Esophagus (tissue), 2 donors: Measurements from ENCODE around the gene ROM1. TPM values are rescaled to one million over a fixed set of nuclear protein-coding genes. Genes with fewer than 3 reads are reported as not detected.
"Not testable (repeated sequence)": the region's sequence is repeated elsewhere in the genome, so short reads cannot be mapped to it uniquely, and the experiment has no call there.

Experiments
- H3K27ac ChIP-seq, 2 donors: one replicate each; pipeline ENCODE4 v1.5.1; 2013; ENCODE audit warnings: low read depth in 2 of 2, mild to moderate bottlenecking in 2 of 2, inconsistent platforms in 1 of 2, low read length in 1 of 2, moderate library complexity in 1 of 2
- H3K27me3 ChIP-seq, 2 donors: one replicate each; pipeline ENCODE4 v1.6.1; 2013; ENCODE audit warnings: low read length in 2 of 2, control low read depth in 1 of 2, mild to moderate bottlenecking in 1 of 2; ENCODE audit not compliant: insufficient read depth in 2 of 2, control insufficient read depth in 1 of 2
- H3K36me3 ChIP-seq, 2 donors: one replicate each; pipeline ENCODE4 v1.6.1; 2013; ENCODE audit warnings: low read length in 1 of 2; ENCODE audit not compliant: control insufficient read depth in 2 of 2, insufficient read depth in 2 of 2
- H3K4me1 ChIP-seq, 2 donors: one replicate each; pipeline ENCODE4 v1.6.1; 2013; ENCODE audit warnings: low read length in 1 of 2; ENCODE audit not compliant: control insufficient read depth in 2 of 2, insufficient read depth in 2 of 2
- H3K4me3 ChIP-seq, 2 donors: one replicate each; pipeline ENCODE4 v1.5.1; 2013; ENCODE audit warnings: low read length in 2 of 2, mild to moderate bottlenecking in 2 of 2, low read depth in 1 of 2, moderate library complexity in 1 of 2
- H3K9me3 ChIP-seq, 2 donors: one replicate each; pipeline ENCODE4 v1.6.1; 2013; ENCODE audit warnings: mild to moderate bottlenecking in 2 of 2, low read depth in 1 of 2, low read length in 1 of 2, moderate library complexity in 1 of 2; ENCODE audit not compliant: control insufficient read depth in 2 of 2, insufficient read depth in 1 of 2
- WGBS, 2 donors: extraction: QIAGEN DNeasy Blood & Tissue Kit; methylation state at CpG; one replicate each; pipeline ENCODE4 v1.1.7; 2013; 5-methylcytosine and 5-hydroxymethylcytosine counted together
- polyA plus RNA-seq, 2 donors: library from polyadenylated mRNA; stranded (reverse); fragments of 200-250 nt; gene quantifications; one replicate each; pipeline ENCODE4 v1.2.3, GENCODE V29; 2013
- donor health status: healthy with polysubstance abuse.
- donor health status: Bipolar disorder and iron deficiency.

ROM1 gene, protein sequence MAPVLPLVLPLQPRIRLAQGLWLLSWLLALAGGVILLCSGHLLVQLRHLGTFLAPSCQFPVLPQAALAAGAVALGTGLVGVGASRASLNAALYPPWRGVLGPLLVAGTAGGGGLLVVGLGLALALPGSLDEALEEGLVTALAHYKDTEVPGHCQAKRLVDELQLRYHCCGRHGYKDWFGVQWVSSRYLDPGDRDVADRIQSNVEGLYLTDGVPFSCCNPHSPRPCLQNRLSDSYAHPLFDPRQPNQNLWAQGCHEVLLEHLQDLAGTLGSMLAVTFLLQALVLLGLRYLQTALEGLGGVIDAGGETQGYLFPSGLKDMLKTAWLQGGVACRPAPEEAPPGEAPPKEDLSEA
- 10 to 100 TPM in 1 of 2 donors, 1 to 10 TPM in 1; 7.4 to 10.5 TPM for polyA plus RNA-seq

DNA sequence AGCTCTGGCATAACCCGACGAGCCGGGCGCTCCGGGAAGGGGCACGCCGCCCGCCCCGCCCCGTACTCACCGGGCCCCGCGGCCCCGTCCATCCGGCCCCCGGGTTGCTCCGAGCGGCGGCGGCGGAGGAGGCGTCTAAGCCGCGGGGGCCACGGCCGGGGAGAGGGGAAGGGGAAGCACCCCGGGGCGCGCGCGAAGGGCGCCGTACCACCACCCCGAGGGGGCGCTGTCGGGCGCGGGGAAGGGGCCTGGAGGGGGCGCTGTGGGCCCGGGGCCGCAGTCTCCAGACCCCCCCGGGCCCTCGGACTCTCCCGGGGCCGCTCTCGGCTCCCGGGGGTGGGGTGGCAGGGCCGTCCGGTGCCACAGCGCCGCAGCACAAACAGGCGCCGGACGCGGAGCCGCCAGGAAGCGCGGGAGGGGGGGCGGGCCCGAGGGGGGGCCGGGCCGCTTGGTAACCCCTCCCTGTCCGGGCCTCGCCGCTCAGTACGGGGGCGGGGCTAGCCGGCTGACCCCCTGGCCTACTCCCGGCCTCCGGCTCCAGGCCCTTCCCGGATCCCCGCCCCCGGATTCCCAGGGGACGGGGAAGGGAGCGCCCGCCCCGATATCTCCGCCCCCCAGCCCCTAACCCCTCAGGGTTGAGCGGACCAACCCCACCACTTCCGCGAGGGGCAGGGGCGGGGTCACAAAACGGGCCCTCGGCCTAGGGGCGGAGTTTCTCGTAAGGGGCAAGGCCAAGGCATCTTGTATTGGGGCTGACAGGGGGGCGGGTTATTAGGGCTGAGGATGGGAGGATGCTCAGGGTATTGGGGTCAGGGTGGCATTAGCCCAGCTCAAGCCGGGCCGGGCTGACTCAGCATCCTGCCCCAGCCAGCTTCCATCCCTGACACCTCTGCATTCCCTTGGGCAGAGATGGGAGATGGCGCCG is at the start of gene ROM1, which contains the start of gene EML3:
ROM1 (plus strand) TSS at position 892 of the 925 bp plus-strand sequence; CDS start at position 917, 25 bp downstream.
EML3 (minus strand) TSS at position 410 of the 925 bp plus-strand sequence; CDS start at position 92, 318 bp downstream.
- Histone ChIP-seq H3K36me3 (peaks cover 0 to 30% of the 10 kb centered on the region in 2 donors), H3K27ac (peak within 1 kb of the TSS; percentile 88 to 97), H3K27me3 (no peaks in the 10 kb centered on the region), H3K9me3 (no peaks in the 10 kb centered on the region), H3K4me1 (peaks cover 7 to 17% of the 10 kb centered on the region in 2 donors), H3K4me3 (peak within 1 kb of the TSS; percentile 74 to 75)
- 1 to 2% methylated on average over 62 to 91 of the region's 91 CpGs for whole genome bisulfite sequencing, 2 donors

DNA sequence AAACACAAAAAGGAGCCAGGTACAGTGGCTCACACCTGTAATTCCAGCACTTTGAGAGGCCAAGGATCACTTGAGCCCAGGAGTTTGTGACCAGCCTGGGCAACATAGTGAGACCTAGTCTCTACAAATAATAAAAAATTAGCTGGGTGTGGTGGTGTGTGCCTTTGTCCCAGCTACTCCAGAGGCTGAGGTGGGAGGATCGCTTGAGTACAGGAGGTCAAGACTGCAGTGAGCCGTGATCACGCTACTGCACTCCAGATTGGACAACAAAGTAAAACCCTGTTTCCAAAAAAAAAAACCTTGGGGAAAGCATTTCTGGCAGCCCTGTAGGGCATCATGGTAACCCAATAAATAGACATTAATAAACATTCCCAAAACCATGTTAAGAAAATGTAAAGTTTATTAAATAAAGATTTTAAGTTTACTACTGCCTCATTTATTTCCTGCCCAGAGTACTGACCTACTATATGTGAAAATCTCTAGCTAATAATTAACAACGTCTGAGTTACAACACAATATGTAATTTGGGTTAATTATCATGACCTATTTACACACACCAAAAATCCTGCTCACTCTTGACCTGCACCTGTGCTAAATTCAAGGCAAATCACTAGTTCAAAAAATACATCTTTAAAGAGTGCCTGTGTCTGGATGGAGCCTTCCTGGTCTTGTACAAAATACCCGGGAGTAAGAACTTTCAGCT is 47.8 kb upstream of the ROM1 start:
- peaks cover 3 to 18% of the 10 kb centered on the region in 2 donors for H3K36me3 ChIP-seq

DNA sequence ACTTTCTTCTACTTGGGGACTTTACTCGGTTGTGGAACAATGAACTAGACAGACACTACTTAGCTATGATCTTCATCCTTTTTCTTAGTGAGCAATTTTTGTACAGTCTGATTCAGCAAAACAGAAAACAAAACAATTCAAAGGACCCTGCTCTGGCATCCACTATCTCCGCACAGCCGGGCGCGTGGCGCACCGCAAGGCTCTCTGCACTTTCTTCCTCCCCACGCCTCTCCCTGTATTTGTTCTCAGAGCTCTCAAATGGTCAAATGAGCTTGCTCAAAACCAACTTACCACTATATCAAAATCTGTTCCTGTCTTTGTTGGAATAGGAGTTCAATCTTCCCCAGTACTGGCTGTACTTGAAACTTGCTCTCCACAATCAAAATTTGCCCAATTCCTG is 46.8 kb upstream of the ROM1 start:
- H3K4me3 ChIP-seq, result no peak overlapping the region
- no peak overlapping the region for H3K27ac ChIP-seq
- H3K36me3 ChIP-seq, result peaks cover 3 to 28% of the 10 kb centered on the region in 2 donors
- 88 to 91% methylated on average over 8 of the region's 8 CpGs for WGBS, 2 donors
- H3K4me1 ChIP-seq, result no peaks in the 10 kb centered on the region
- H3K27me3 ChIP-seq, result no peaks in the 10 kb centered on the region
- no peaks in the 10 kb centered on the region for H3K9me3 ChIP-seq

More for the DNA sequence above, 47.8 kb upstream of the ROM1 start:
- Histone ChIP-seq H3K27ac (no peak overlapping the region), H3K27me3 (no peaks in the 10 kb centered on the region), H3K9me3 (no peaks in the 10 kb centered on the region), H3K4me3 (no peak overlapping the region), H3K4me1 (no peaks in the 10 kb centered on the region)
- WGBS, 2 donors, result 66 to 69% methylated on average over 5 of the region's 5 CpGs

DNA sequence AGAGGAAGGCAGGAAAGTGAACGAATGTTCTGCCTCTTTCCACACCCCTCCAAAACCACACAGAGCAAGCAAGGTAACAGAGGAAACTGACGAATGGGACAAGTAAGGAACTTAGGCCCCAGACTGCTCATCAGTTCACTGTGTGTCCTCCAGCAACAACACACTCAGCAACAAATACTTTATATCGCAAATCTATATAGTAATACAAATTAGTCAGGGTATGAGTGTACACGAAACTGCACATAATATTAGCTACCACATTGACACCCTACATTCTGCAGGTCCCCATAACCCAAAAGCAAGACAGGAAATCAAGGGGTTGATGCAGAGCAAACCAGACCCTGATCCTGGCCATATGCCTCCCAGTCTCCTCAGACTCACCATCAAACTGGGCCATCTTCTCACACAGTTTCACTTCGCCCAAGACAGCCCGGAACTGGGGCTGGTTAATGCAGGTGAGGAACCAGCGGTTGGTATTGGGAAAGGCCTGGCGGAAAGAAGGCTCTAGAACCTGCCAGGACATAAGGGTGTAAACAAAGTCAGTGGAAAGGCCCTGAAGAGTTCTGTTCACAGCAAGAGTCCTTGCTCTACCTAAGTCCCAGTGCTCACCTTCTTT is 45.9 kb upstream of the ROM1 start:
- Histone ChIP-seq H3K4me3 (no peak overlapping the region), H3K27ac (no peak overlapping the region), H3K4me1 (no peaks in the 10 kb centered on the region), H3K27me3 (no peaks in the 10 kb centered on the region), H3K36me3 (peaks cover 3 to 31% of the 10 kb centered on the region in 2 donors), H3K9me3 (no peaks in the 10 kb centered on the region)
- 78 to 79% methylated on average over 8 of the region's 8 CpGs for WGBS, 2 donors

DNA sequence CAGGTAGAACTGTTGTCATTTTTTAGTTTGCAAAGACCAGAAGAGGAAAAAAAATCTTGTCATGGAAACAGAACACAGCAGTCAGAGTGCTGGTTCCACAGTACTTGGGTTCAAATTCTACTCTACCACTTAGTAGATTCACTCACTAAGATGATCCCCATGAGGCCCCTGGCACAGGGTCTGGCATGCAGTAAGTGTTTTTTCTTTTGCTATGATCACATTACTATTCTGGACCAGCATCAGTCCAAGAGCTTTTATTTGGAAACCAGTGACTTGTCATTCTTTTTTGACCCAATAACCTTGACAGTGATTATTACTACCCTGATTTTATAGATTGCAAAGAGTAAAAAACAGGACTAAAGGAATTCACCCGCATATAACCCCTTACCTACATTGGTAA is 43.4 kb upstream of the ROM1 start:
- Histone ChIP-seq H3K4me3 (no peak overlapping the region), H3K4me1 (no peaks in the 10 kb centered on the region), H3K36me3 (peaks cover 3 to 30% of the 10 kb centered on the region in 2 donors), H3K27me3 (no peaks in the 10 kb centered on the region), H3K27ac (no peak overlapping the region), H3K9me3 (no peaks in the 10 kb centered on the region)
- 75 to 85% methylated on average over 1 of the region's 1 CpG for WGBS, 2 donors

DNA sequence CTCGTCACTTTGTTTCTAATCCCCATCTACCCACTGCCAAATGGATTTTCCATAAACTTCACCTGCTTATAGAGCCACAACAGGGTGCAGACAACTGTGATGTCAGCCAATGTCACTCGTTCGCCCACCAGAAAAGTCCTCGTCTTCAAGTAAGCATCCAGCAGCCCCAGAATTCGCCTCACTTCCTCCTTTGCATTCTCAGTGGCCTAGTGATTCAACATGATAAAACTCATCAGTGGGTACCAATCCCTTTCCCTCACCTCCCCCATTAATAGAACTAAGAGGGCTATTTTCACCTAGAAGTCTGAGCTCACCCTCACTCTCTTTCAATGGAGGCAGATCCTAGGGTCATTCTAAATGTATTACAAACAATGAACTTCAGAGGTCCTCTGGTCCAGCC is 42.2 kb upstream of the ROM1 start:
- not testable (repeated sequence) for H3K4me1 ChIP-seq, H3K9me3 ChIP-seq, H3K27me3 ChIP-seq, H3K27ac ChIP-seq, H3K4me3 ChIP-seq
- peaks cover 3 to 26% of the 10 kb centered on the region in 2 donors for H3K36me3 ChIP-seq
- 91 to 92% methylated on average over 5 of the region's 5 CpGs for WGBS, 2 donors

DNA sequence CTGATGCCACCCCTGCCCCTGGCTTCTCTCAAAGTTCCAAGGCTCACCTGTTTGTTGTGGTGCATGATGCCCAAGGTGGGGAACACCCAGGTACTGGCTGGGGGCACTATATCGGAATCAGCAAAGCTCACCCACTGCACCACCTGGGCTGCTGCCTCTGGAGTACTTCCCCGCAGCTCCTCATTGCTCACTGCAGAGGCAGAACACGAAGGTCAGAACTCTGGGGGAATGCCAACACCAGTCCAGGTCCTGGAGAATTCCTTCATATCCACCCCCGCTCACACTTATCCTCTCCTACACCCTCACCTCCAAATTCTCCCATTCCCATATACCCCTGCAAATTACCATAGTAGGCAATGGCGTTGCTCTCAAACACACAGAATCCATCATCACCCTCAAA is 41.6 kb upstream of the ROM1 start:
- not testable (repeated sequence) for H3K9me3 ChIP-seq, H3K4me1 ChIP-seq, H3K27me3 ChIP-seq, H3K4me3 ChIP-seq
- WGBS, 2 donors, result 92 to 93% methylated on average over 5 of the region's 5 CpGs
- Histone ChIP-seq H3K36me3 (peaks cover 0 to 24% of the 10 kb centered on the region in 2 donors), H3K27ac (peak overlapping the region in 1 of 2 donors; percentile 35)

DNA sequence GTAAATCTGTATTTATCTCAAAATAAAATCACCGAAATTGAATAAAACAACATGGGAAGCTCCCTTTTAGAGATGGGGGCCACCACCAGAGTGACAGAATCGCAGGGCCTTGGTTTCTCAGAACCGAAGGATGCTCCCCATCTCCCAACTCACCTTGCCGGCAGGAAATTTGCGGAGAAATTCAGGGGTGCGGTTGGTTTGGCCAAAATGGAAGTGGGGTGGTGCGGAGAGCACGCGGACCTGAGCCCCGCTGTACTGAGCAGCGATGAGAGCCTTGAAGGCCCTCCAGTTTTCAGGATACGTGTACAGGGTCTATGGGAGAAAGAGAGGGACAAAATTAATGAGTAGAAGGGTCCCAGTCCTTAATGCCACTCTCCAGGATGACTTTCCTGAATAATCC is 40.6 kb upstream of the ROM1 start:
- H3K27ac ChIP-seq, result peak overlapping the region in 1 of 2 donors; percentile 40
- H3K4me3 ChIP-seq, result peak overlapping the region; percentile 2 to 96
- WGBS, 2 donors, result 65 to 71% methylated on average over 12 of the region's 12 CpGs
- H3K4me1 ChIP-seq, result peaks cover 0 to 8% of the 10 kb centered on the region in 2 donors
- peaks cover 0 to 21% of the 10 kb centered on the region in 2 donors for H3K36me3 ChIP-seq
- H3K9me3 ChIP-seq, result no peaks in the 10 kb centered on the region
- no peaks in the 10 kb centered on the region for H3K27me3 ChIP-seq
